NB4 (cell line): ENCODE measurements around the gene OR1I1.

Experiments used
- DNase-seq: peaks from one replicate; pipeline ENCODE4 v3.0.0; 2010; ENCODE audit warnings: low read depth
- H3K4me3 ChIP-seq: one replicate; pipeline ENCODE4 v1.5.1; 2011; ENCODE audit warnings: mild to moderate bottlenecking, low read depth, low read length, moderate library complexity
- MYC ChIP-seq: IDR thresholded peaks from 2 replicates; pipeline ENCODE4 v1.6.1; 2011; ENCODE audit warnings: low read depth, low read length
- POLR2A ChIP-seq: IDR thresholded peaks from 2 replicates; pipeline ENCODE4 v1.6.1; 2011; ENCODE audit warnings: mild to moderate bottlenecking; ENCODE audit not compliant: insufficient read length; ENCODE audit errors: extremely low read depth
- TF ChIP-seq, protein P1 (sequence below): IDR thresholded peaks from 2 replicates; pipeline ENCODE4 v1.6.1; 2011; ENCODE audit warnings: low read depth, low read length
- TF ChIP-seq, protein P2 (sequence below): IDR thresholded peaks from one replicate; pipeline ENCODE4 v1.5.1; 2012; ENCODE audit warnings: low read depth, low read length

OR1I1 gene

DNA sequence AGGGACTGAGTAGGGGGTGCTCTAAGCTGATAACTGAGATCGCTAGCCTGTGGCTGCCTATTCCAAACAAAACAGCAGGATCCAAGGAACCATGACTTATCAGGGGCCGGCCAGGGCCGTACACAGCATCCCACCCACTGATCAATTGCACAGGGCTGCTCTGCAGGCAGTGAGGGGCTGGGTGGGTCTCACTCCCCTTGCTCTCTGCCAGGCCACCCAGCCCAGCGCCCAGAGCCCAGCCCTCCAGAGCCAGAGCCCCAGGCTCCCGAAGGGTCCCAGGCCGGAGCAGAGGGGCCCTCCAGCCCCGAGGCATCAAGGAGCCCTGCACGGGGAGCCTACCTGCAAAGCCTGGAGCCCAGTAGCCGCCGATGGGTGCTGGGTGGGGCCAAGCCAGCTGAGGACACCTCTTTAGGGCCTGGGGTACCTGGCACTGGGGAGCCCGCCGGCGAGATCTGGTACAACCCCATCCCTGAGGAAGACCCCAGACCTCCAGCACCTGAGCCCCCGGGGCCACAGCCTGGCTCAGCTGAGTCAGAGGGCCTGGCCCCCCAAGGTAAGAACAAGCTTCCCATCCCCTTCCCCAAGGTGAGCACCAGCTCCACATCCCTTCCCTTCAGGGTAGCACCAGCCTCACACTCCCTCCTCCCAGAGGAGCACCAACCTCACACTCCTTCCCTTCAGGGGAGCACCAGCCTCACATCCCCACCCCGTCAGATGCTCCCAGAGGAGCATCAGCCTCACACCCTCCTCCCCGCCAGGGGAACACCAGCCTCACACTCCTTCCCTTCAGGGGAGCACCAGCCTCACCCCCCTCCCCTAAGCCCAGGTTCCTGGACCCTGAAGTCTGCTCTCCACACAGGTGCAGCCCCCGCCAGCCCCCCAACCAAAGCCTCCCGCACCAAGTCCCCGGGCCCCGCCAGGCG lies 27.1 kb downstream of the OR1I1 start:
- TF ChIP-seq, protein P1, sequence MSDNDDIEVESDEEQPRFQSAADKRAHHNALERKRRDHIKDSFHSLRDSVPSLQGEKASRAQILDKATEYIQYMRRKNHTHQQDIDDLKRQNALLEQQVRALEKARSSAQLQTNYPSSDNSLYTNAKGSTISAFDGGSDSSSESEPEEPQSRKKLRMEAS: no peak
- TF ChIP-seq, protein P2, sequence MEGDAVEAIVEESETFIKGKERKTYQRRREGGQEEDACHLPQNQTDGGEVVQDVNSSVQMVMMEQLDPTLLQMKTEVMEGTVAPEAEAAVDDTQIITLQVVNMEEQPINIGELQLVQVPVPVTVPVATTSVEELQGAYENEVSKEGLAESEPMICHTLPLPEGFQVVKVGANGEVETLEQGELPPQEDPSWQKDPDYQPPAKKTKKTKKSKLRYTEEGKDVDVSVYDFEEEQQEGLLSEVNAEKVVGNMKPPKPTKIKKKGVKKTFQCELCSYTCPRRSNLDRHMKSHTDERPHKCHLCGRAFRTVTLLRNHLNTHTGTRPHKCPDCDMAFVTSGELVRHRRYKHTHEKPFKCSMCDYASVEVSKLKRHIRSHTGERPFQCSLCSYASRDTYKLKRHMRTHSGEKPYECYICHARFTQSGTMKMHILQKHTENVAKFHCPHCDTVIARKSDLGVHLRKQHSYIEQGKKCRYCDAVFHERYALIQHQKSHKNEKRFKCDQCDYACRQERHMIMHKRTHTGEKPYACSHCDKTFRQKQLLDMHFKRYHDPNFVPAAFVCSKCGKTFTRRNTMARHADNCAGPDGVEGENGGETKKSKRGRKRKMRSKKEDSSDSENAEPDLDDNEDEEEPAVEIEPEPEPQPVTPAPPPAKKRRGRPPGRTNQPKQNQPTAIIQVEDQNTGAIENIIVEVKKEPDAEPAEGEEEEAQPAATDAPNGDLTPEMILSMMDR: no peak
- no peak for TF ChIP-seq POLR2A
- no peak for TF ChIP-seq MYC
- H3K4me3 ChIP-seq: no peak overlapping the region
- DNase-seq: no peak

DNA sequence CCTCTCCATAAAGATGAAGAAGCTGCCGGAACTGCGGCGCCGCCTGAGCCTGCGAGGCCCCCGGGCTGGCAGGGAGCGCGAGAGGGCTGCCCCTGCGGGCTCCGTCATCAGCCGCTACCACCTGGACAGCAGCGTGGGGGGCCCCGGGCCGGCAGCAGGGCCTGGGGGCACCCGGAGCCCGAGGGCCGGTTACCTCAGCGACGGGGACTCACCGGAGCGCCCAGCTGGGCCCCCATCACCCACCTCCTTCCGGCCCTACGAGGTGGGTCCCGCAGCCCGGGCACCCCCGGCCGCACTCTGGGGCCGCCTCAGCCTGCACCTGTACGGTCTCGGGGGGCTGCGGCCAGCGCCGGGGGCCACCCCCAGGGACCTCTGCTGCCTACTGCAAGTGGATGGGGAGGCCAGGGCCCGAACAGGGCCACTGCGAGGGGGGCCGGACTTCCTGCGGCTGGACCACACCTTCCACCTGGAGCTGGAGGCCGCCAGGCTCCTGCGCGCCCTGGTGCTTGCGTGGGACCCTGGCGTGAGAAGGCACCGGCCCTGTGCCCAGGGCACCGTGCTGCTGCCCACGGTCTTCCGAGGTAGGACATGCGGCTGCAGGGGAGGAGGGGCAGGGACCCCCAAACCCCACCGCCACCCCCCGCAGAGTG lies 27.9 kb downstream of the OR1I1 start:
- H3K4me3 ChIP-seq: no peak overlapping the region
- no peak for DNase-seq

DNA sequence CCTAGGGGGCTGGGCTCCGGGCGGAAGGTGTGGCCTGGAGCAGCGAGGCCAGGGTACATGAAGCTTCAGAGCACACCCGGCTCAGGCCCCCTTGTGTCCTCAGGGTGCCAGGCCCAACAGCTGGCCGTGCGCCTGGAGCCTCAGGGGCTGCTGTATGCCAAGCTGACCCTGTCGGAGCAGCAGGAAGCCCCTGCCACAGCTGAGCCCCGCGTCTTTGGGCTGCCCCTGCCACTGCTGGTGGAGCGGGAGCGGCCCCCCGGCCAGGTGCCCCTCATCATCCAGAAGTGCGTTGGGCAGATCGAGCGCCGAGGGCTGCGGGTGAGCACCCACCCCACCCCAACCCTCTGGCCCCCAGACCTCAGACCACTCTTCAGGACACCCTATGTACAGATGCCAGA lies 28.4 kb downstream of the OR1I1 start:
- DNase-seq: no peak
- H3K4me3 ChIP-seq: no peak overlapping the region
- TF ChIP-seq, protein P2: no peak
- TF ChIP-seq MYC: no peak
- TF ChIP-seq, protein P1: no peak
- no peak for TF ChIP-seq POLR2A

More for the DNA sequence above, 27.9 kb downstream of the OR1I1 start:
- TF ChIP-seq, protein P1: no peak
- TF ChIP-seq POLR2A: no peak
- TF ChIP-seq MYC: no peak
- TF ChIP-seq, protein P2: no peak

DNA sequence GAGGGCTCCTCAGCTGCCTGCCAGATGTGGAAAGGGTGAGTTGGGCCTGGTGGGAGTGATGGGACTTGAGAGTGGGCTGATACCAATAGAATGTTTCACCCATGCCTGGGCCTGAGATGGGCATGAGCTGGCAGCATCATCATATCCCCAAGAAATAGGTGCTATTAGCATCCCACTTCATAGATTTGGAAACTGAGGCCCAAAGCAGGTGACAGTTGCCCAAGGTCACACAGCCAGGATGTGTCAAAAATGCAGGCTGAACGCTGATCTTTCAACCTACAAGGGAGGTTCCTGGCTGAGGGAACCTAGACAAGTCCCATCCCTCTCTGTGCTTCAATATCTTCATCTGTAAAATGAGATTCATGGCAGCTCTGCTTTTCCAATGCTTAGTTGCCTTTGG lies 29.7 kb downstream of the OR1I1 start:
- H3K4me3 ChIP-seq: no peak overlapping the region
- TF ChIP-seq, protein P1: no peak
- TF ChIP-seq POLR2A: no peak
- TF ChIP-seq, protein P2: no peak
- no peak for TF ChIP-seq MYC
- no peak for DNase-seq

DNA sequence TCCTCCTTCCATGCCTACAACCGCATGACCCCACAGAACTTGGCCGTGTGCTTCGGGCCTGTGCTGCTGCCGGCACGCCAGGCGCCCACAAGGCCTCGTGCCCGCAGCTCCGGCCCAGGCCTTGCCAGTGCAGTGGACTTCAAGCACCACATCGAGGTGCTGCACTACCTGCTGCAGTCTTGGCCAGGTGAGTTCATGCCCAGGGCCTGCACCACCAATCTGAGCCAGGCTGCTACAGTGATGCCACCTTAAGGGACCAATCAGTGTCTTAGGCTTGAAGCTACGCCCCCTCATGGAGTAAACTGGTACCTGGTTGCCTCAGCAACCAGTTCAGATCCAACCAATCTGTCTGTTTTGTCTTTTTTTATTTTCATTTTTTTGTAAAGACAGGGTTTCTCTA lies 30.4 kb downstream of the OR1I1 start:
- DNase-seq: no peak
- no peak overlapping the region for H3K4me3 ChIP-seq
- TF ChIP-seq POLR2A: no peak
- TF ChIP-seq, protein P1: no peak
